ENCODE results near the gene CTNNA3.

DNA sequence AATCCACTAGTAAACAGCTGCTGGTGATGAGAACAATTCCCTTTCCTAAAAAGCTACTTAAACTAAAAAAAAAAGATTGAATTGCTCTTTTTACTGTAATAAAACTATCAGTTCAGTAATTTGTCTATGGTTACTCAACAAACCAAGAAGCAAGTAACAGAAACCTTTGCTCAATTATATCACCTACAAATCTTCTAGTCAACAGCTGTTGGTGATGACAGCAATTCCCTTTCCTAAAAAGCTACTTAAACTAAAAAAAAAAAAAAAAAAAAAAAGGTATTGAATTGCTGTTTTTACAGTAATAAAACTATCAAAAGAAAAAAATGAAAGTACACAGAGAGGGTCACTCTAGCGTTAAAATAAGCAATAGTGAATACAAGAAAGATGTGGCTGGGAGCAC, 158.1 kb downstream of the CTNNA3 start:
- TF ChIP-seq, protein P1, sequence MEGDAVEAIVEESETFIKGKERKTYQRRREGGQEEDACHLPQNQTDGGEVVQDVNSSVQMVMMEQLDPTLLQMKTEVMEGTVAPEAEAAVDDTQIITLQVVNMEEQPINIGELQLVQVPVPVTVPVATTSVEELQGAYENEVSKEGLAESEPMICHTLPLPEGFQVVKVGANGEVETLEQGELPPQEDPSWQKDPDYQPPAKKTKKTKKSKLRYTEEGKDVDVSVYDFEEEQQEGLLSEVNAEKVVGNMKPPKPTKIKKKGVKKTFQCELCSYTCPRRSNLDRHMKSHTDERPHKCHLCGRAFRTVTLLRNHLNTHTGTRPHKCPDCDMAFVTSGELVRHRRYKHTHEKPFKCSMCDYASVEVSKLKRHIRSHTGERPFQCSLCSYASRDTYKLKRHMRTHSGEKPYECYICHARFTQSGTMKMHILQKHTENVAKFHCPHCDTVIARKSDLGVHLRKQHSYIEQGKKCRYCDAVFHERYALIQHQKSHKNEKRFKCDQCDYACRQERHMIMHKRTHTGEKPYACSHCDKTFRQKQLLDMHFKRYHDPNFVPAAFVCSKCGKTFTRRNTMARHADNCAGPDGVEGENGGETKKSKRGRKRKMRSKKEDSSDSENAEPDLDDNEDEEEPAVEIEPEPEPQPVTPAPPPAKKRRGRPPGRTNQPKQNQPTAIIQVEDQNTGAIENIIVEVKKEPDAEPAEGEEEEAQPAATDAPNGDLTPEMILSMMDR (conservative IDR thresholded peaks at IDR 0.05; ENCODE audit: low read length): no peak
- TF ChIP-seq EZH2phosphoT487 (IDR thresholded peaks at IDR 0.05; ENCODE audit: borderline replicate concordance): no peak
